GM21619 (cell line): ENCODE data around the gene FAM118A.
"Not testable (repeated sequence)": the region's sequence is repeated elsewhere in the genome, so short reads cannot be mapped to it uniquely, and the experiment has no call there.

Source experiments
- ATAC-seq: cut with Tn5 transposase; IDR thresholded peaks from one replicate; pipeline ENCODE4 v1.9.1; 2021; ENCODE audit not compliant: unreplicated experiment

FAM118A gene

GRCh38 chr22:45359627-45360026, 49.9 kb downstream of the FAM118A start:
- ATAC-seq, result no peak

GRCh38 chr22:45366713-45367112, 57.0 kb downstream of the FAM118A start:
- no peak for ATAC-seq

- not testable (repeated sequence) for ATAC-seq
Measured at GRCh38 chr22:45373592-45373991, 63.9 kb downstream of the FAM118A start.

- no peak for ATAC-seq
Measured at GRCh38 chr22:45376009-45376408, 66.3 kb downstream of the FAM118A start.

GRCh38 chr22:45376703-45377102, 67.0 kb downstream of the FAM118A start:
- ATAC-seq, result no peak

GRCh38 chr22:45381348-45381747, 71.6 kb downstream of the FAM118A start:
- ATAC-seq, result no peak

- ATAC-seq, result no peak
Measured at GRCh38 chr22:45389546-45389945, 79.8 kb downstream of the FAM118A start.
